ENCODE measurements around the gene PLCB2.

- TF ChIP-seq EZH2 (IDR thresholded peaks at IDR 0.05; ENCODE audit: borderline replicate concordance, low read depth, low read length, severe bottlenecking): no peak
- TF ChIP-seq, protein P1, sequence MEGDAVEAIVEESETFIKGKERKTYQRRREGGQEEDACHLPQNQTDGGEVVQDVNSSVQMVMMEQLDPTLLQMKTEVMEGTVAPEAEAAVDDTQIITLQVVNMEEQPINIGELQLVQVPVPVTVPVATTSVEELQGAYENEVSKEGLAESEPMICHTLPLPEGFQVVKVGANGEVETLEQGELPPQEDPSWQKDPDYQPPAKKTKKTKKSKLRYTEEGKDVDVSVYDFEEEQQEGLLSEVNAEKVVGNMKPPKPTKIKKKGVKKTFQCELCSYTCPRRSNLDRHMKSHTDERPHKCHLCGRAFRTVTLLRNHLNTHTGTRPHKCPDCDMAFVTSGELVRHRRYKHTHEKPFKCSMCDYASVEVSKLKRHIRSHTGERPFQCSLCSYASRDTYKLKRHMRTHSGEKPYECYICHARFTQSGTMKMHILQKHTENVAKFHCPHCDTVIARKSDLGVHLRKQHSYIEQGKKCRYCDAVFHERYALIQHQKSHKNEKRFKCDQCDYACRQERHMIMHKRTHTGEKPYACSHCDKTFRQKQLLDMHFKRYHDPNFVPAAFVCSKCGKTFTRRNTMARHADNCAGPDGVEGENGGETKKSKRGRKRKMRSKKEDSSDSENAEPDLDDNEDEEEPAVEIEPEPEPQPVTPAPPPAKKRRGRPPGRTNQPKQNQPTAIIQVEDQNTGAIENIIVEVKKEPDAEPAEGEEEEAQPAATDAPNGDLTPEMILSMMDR (IDR thresholded peaks at IDR 0.05; ENCODE audit: borderline replicate concordance, extremely low read depth, low read length, poor library complexity, severe bottlenecking): no peak
Measured at GRCh38 chr15:40266828-40267304, 40.9 kb downstream of the PLCB2 start.
